GM21786 (cell line): ENCODE results near the gene BCL6.
"Not testable (repeated sequence)": the region's sequence is repeated elsewhere in the genome, so short reads cannot be mapped to it uniquely, and the experiment has no call there.

Source experiments
- ATAC-seq: cut with Tn5 transposase; IDR thresholded peaks from one replicate; pipeline ENCODE4 v1.9.1; 2021; ENCODE audit not compliant: unreplicated experiment

The BCL6 gene

DNA sequence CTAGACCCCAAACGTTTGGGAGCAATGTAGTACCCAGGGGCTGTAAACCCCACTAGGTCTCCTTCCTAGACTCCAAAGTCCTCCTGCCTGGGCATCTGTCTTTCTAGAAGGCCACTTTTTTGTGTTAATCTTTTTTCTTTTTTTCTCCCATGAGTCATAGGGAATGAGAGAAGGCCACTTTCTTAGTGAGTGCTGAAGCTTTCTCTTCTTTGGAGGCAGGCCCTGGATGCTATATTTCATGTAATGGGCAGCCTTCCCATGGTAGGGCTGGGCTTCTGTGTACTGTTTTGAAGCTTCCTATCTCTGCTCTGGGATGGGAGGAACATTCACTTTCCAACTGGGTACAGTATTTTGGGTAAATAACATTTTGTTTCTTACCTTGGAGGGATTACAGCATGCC is 27.7 kb downstream of the BCL6 start:
- ATAC-seq: no peak

DNA sequence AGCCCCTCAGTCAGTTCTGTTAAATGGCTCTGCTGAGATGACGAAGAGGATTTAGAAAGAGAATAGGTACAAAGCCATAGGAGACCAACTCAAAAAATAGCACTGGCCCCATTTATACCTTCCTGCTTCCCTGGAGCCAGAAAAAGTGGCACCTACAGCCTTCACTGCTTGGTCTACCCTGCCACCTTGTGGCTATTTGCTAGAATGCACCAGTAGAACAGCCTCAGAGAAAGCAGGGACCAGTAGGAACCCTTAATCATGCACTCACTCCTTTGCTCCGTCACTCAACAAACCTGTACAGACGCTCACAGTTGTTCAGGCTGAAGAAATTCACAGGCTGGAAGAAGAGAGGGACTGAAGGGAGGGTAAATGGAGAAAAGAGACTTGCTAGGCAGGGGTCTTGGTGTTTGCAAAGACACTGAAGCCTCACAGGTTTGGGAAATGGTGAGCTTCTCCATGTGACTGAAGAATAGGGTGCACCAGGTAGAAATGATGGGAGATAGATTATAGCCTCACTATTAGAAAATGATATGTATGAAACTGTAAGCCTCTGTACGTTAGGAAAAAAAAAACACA is 30.8 kb downstream of the BCL6 start:
- peak; percentile 78 for ATAC-seq

DNA sequence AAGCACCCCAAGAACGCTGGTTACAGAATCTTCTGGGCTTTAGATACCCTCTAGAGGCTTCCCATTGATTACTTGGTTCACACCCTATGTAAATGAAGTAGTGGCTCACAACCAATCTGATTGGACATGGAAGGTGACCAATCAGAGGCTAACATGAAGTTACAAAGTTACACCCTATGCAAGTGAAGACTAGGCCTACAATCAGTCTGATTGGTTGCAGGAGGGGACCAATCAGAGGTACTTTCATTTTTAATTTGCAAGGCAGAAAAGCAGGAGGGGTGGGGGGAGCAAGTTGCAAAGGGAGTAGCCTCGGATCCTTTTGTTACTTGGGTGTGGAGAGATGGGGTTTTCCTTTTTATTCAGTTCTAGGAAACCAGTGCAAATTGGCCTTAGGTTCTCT is 31.8 kb downstream of the BCL6 start:
- ATAC-seq: no peak

DNA sequence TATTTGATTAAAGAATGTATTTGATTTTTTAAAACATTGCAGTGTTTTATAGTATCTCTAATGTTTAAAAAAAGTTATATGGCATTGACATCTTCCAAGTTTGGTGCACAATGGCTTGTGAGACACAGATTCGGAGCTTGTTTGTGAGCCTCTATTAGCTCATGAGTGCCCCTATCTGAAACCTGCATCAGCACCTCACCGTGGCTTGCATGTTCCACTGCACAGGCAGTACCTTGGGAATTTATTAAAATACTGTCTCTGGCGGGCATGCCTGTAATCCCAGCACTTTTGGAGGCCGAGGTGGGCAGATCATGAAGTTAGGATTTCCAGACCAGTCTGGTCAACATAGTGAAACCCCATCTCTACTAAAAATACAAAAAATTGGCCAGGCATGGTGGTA is 36.1 kb downstream of the BCL6 start:
- ATAC-seq: no peak

DNA sequence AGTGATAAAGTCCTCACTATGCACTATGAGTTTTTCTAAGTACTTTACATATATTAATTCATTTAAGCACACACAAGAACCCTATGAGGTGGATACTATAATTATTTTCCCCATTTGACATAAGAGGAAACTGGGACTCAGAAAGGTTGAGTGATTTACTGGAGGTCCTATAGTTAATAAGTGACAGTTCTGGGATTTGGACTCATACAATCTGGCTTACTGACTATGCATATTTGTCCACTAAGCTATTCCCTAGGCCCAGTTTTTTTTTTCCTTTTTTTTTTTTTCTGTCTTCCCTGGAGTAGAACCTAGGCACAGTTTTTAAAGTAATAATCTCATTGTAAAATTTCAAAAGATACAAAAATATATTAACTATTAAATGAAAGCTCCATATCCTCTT is 36.6 kb downstream of the BCL6 start:
- no peak for ATAC-seq

DNA sequence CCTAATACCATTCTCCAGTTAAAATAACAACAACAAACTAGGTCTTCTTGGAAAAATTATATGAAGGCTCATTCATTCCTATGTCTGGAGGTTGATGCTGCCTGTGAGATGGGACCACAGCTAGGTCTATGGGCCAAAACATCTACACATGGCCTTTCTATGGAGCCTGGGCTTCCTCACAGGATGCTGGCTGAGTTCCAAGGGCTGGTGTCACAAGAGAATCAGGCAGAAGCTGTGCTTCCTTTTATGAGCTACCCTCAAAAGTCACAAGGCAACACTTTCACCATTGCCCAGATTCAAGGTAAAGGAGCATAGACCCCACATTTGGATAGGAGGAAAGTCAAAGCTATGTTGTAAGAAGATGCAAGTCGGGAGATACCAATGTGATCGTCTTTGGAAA is 38.3 kb downstream of the BCL6 start:
- ATAC-seq: no peak

DNA sequence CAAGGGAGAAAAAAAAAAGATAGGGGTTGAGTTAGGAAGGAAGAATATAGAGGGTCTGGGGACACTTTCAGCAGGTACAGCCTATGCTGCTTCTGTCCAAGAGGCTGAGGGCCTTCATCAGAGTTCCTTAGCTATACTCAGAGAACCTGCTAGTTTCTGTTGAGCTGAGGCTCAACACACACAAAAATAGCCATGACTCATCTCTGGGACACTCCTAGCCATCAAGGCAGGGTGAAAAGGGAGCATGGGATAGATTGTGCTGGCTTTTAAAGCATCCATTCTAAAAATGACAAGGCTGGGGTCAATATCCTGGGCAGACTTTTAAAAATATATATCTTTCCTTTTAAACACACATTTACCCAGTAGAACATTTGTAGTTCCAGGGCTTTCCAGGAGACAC is 40.1 kb downstream of the BCL6 start:
- no peak for ATAC-seq

DNA sequence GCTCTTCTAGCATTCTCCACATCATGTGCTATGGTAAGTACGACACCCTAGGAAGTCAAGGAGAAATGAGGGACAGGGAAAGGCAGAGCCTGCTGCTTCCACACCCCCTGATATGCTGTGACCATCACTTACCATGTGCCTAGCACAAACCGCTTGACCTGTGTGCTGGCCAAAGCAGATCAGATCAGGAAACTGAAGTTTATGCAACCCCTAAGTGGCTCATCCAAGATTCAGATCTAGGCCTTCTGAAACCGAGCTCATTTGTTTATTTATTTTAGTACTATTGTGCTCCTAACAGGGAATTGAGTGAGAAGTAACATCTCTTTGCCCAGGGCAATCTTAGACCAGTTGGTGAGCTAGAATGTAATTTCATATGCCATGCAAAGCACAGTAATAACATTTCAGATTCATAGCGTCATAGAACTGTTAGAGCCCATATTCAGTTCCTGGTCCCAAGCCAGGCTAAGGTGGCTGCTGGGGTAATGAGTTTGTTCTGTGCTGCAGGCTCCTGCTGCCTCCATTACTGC is 42.7 kb downstream of the BCL6 start, which contains the start of gene RTP2:
TSS of gene RTP2 (minus strand) at position 51 of the 527 bp plus-strand sequence. CDS start 429 bp downstream, outside the sequence.
- ATAC-seq: no peak

DNA sequence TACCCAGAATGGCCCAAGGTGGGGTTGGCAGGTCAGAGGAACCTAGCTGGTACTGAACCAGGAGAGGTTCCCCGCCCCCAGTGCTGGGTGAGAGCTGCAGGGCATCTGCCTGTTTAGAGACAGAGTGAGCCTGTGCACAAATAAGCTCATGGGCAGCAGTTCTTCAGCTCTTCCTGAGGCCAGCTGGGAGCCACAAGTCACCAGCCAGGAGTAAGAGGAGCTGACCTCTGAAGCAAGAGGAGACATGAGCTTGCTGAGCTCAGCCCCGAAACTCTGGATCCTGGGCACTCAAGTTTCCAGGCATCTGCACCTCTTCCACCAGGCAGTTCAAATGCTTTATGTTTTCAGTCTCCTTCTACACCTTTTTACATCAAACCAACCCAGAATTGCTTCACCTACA is 45.0 kb downstream of the BCL6 start:
- no peak for ATAC-seq

DNA sequence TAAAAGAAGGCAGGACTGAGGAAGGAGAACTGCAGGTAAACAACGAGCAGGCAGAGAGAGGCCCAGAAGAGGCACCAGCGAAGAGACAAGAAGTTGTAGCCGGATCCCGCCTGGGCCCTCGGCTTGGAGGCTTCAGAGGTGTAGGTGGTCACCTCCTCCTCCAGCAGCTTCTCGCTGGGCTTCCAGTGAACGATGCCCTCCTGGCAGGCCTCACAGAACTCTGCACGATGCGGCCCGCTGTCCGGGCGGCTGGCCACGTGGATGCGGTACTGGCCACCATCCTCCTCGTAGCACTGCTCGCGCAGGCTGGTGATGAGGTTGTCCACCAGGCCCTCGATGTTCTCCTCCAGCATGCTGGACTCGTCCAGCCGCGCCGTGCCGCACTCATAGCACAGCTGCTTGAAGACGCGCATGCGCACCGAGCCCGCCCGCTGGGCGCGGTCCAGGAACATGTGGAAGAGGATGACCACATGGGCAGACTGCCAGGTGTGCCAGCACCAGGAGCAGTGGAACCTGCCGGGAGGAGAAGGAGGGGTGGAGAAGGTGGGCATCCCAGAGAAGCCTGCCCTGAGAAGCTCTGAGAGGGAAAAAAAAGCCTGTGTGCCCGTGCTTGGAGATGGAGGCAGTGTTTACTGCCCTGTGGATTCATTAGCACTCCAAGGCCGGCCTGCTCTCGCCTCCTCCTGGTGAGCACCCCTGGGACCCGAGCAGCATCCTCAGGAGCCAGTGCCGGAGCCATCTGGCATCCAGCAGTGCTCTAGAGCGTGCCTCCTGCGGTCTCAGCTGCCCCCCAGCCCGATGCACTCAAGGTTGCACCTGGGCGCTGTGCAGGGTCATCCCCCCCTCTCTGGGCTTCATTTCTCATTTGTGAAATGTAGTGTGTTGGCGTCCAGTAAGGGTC is 46.5 kb downstream of the BCL6 start:
- ATAC-seq: no peak

DNA sequence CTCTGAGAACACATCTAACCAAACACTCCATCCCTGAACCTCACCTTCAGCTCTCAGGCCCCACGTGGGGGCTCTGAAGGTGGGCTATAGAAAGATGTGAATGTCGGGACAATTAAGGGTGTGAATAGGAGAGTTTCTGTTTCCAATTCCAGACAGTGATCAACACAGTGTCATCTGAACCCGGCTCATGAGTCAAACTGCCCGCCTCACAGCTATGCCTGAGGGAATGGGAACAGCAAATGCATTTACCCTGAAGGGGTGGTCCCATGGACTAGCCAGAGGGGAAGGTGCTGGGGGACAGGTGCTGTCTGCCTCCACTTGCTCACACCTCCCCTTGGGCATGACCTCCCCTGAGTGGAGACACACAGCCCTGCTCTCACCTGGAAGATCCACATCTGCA is 49.2 kb downstream of the BCL6 start:
- ATAC-seq: no peak

DNA sequence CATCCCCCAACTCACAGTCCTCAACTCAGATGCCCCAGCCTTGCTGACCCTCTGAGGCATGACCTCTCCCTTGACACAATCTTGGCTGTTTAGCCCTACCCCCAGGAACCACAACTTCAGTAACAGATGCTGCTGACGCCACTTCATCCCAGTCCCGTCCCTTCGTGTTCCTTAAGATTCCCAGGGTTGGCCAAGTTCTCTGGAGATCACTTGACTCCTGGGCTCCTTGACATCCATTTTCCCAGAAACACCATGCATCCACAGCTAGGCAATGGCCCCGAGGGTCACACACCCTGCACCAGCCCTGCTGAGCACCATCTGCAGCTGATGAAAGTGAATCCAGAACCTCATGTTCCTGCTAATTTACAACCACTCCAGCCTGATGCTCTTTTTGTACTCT is 49.8 kb downstream of the BCL6 start:
- no peak for ATAC-seq

DNA sequence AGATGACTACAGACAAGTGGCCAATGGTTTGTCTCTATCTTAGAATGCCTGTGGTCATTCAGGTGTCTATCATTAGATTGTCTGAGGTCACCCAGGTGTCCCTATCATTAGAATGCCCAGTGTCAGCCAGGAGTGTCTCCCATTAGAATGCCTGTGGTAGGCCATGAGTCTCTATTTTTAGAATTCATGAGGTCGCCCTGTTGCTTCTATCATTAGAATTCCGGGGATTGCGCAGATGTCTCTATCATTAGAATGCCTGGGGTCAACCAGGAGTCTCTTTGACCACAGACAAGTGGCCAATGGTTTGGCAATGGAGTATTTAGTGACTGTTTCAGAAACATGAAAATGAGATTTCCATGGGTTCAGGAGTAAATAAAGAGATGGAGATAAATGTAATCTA is 50.5 kb downstream of the BCL6 start:
- no peak for ATAC-seq

DNA sequence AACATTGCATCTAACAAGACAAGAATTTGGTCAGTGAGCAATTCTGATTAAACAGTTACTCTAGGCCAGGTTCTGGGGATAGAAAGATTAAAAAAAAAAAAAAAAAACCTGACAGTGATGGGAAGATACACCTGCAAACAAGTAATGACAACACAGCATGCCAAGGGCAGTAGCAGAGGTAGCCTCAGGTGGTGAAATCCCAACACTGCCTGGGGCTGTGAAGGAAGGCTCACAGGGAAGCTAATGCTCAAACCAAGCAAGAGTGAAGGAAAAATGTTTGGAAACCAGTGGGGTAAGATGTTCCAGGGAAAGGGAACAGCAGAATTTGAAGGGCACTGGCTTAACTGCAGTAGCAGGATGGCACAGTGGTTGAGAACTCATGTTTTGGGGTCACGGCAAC is 51.8 kb downstream of the BCL6 start:
- no peak for ATAC-seq

DNA sequence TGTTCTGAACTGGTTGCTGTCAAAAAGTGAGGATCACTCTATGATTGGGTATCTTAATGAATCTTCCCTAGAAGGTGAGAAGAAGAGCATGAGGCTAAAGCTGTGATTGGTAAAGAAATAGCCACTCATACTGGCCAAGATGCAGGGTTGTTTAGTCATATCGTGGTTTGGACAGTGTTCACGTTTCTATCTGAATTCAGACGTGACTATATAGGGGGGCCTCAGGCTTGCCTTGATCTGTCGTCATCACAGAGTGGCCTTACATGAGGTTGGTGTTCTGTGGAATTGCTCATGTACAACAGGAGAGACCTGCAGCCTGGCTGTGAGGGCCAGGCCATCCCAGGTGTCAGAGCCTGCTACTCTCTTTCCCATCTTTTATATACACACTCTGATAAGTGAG is 55.3 kb downstream of the BCL6 start:
- ATAC-seq: no peak

DNA sequence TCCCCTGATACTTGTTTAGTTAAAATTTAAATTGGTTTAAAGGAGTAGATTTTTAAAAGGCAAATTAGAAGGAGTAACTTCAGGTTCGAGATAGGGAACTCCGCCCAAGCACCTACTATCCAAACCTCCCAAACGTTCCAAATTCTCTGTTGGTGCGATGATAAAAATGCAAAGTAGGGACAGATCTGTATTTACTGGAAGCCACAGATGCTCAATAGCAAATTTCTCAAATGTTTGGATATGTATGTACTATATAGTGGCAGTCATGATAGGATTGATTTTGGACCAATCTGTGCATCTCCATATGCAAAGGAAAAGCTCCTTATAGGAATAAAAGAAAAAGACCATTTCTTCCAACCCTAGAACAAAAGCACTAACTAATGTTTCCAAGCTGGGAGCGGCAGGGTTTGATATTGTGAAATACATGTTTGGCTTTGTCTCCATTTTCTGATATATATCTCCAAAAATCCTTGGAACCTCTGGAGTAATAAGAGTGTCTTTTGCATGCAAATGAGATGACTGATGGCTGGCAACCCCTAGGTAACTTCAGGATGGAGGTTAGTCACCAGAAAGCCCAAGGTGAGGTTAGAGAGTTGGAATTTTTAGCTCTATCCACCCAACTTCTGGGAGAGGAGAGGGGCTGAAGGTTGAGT is 58.5 kb downstream of the BCL6 start:
- no peak for ATAC-seq

DNA sequence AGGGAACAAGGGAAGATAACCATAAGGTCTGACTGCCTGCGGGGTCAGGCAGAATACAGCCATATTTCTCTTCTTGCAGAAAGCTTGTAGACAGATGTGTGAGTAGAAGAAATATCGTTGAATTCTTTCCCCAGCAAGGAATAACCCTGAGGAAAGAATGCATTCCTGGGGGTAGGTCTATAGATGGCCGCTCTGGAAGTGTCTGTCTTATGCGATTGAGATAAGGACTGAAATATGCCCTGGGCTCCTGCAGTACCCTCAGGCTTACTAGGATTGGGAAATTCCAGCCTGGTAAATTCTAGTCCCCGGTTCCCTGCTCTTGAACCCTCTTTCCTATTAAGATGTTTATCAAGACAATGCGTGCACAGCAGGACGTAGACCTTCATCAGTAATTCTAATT is 59.3 kb downstream of the BCL6 start:
- no peak for ATAC-seq

DNA sequence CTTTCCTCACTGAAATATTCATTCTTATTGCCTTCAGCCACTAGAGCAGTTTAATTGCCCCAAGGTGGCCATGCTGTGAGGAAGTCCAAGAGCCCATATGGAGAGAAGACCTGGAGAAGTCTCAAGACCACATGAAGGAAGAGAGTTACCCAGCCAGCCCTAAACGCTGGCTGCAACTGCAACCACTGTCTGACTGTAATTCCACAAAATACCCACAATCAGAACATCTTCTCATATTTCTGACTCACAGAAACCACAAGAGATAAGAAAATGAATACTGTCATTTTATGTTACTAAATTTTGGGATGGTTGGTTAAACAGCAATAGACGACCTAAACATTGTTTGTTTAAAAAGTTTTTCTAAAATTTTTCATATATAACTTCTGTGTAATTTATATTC is 60.4 kb downstream of the BCL6 start:
- no peak for ATAC-seq

DNA sequence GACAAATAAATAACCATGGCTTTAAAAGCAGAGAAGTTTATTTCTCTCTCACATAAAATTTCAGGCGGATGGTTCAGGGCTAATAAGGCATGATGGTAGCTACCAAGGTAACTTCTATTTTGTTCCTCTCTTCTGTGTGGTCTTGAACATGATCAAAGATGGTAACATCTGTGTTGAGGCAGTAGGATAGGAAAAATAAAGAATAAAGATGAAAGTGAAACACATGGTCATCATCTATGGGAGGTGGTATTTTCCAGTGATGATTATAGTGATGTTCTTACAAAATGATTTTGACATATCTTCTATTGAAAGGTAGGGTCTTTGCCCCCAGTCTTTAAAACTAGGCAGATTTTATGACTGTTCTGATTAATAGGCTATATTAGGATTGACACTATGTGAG is 60.8 kb downstream of the BCL6 start:
- no peak for ATAC-seq

DNA sequence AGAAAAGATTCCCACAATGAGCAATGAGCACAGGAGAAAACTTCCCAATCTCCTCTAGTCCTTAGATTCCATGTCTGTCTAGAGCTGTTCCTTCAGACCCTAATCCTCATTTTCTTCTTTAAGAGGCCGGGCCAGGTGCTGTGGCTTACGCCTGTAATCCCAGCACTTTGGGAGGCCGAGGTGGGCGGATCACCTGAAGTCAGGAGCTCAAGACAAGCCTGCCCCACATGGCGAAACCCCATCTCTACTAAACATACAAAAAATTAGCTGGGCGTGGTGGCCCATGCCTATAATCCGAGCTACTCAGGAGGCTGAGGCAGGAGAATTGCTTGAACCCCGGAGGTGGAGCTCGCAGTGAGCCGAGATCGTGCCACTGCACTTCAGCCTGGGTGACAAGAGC is 63.5 kb downstream of the BCL6 start:
- not testable (repeated sequence) for ATAC-seq

DNA sequence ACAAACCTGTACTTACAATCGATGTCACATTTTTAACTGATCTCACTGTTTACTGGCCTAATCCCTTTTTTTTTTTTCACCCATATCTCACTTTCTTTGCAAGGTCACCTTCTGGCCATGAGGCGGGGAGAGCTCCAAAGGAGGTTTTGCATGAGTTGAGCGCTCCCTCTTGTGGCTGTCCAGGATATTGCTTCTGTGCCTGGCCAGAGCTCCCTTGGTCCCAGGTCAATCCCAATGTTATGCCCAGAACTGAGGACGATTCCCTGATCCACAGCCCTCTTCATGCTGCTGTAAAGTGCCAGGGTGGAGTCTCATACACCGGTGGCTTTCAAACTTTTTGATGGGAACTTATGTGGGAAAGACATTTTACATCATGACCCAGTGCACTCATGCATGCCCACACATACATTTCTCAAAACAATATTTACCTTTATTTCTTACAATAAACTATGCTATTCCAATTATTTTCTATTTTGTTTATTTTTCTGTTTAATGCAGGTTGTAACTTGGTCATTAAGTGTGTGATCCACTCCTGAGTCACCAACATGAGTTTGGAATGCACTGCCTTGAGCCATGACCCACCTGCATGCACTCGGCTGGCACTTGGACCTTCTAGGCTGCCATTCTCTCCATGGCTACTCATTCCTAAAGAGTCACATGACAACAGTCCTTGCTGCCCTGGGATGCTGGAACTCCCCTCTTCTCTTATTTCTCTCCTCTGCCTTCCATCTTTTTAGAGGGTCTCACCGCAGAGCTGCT is 65.5 kb downstream of the BCL6 start:
- ATAC-seq: peak; percentile 89
